Keratinocyte (primary cell): ENCODE measurements around the gene FGFR1OP2. TPM values are rescaled to one million over a fixed set of nuclear protein-coding genes. Genes with fewer than 3 reads are reported as not detected.
A peak's percentile ranks its signal among the peaks of the same experiment; 100 is the strongest.

Experiments
- DNase-seq: peaks from one replicate; pipeline ENCODE4 v3.0.0-alpha.2; 2011; ENCODE audit warnings: low read depth, missing footprints, low spot score
- FAIRE-seq: peaks from 2 replicates; lab custom pipeline; 2011; peaks lifted over from hg19 to GRCh38; lab: Jason Lieb, UNC
- H2AFZ ChIP-seq: 2 replicates; pipeline ENCODE4 v1.6.0; 2012; ENCODE audit warnings: low read length, control low read depth, inconsistent platforms; ENCODE audit not compliant: control insufficient read depth
- H3K27ac ChIP-seq: 2 replicates; pipeline ENCODE4 v1.5.1; 2011; ENCODE audit warnings: low read length; ENCODE audit not compliant: control insufficient read depth, insufficient read depth
- H3K27me3 ChIP-seq: 3 replicates; pipeline ENCODE4 v1.6.0; 2011; ENCODE audit warnings: low read length; ENCODE audit not compliant: control insufficient read depth, insufficient read depth; ENCODE audit errors: extremely low read depth
- H3K36me3 ChIP-seq, 2 experiments: 2 replicates in 1 of 2; 3 replicates in 1 of 2; pipeline ENCODE4 v1.5.1; 2011; ENCODE audit warnings: low read length in 2 of 2, mild to moderate bottlenecking in 1 of 2; ENCODE audit not compliant: control insufficient read depth in 2 of 2, insufficient read depth in 2 of 2; ENCODE audit errors: extremely low read depth in 1 of 2
- H3K4me1 ChIP-seq: 3 replicates; pipeline ENCODE4 v1.5.1; 2011; ENCODE audit warnings: low read length; ENCODE audit not compliant: control insufficient read depth, insufficient read depth; ENCODE audit errors: extremely low read depth
- H3K4me2 ChIP-seq: 3 replicates; pipeline ENCODE4 v1.6.0; 2011; ENCODE audit warnings: low read depth, low read length; ENCODE audit not compliant: control insufficient read depth, insufficient read depth; ENCODE audit errors: extremely low read depth
- H3K4me3 ChIP-seq, 3 experiments: fragments of 200-600 bp in 1 of 3; sonication (generic) in 1 of 3; 2 replicates in 2 of 3; 3 replicates in 1 of 3; pipeline ENCODE4 v1.5.1; 2011 to 2016; ENCODE audit warnings: low read length in 3 of 3, mild to moderate bottlenecking in 3 of 3, control low read depth in 2 of 3, inconsistent platforms in 1 of 3, low read depth in 1 of 3, mixed read lengths in 1 of 3, mixed run types in 1 of 3, moderate library complexity in 1 of 3; ENCODE audit not compliant: control insufficient read depth in 2 of 3, insufficient read depth in 2 of 3; ENCODE audit errors: extremely low read depth in 1 of 3
- H3K79me2 ChIP-seq: 2 replicates; pipeline ENCODE4 v1.6.0; 2012; ENCODE audit warnings: low read length; ENCODE audit not compliant: control insufficient read depth, insufficient read depth
- H3K9ac ChIP-seq: 3 replicates; pipeline ENCODE4 v1.6.0; 2011; ENCODE audit warnings: low read length; ENCODE audit not compliant: control insufficient read depth, insufficient read depth; ENCODE audit errors: extremely low read depth
- H3K9me1 ChIP-seq: 3 replicates; pipeline ENCODE4 v1.6.0; 2011; ENCODE audit warnings: low read length; ENCODE audit not compliant: control insufficient read depth, insufficient read depth; ENCODE audit errors: extremely low read depth
- H3K9me3 ChIP-seq: 2 replicates; pipeline ENCODE4 v1.5.1; 2012; ENCODE audit warnings: low read depth, low read length; ENCODE audit not compliant: control insufficient read depth
- H4K20me1 ChIP-seq: 3 replicates; pipeline ENCODE4 v1.6.0; 2011; ENCODE audit warnings: low read length; ENCODE audit not compliant: control insufficient read depth, insufficient read depth; ENCODE audit errors: extremely low read depth
- EZH2 ChIP-seq: IDR thresholded peaks from one replicate; pipeline ENCODE4 v1.6.1; 2012; ENCODE audit warnings: inconsistent platforms, mild to moderate bottlenecking, low read length, moderate library complexity
- dilution Hi-C: fragments of 300-500 bp; cut with MboI; formaldehyde crosslinking; loops from one replicate; pipeline ENCODE4 v1.7.0; 2020; ENCODE audit warnings: low sequenced_read_pairs; ENCODE audit not compliant: extremely low pct_ligation_motif_present
- polyA plus RNA-seq, 5 experiments: library from polyadenylated mRNA; depleted of rRNA in 3 of 5; stranded (reverse) in 3 of 5; stranded (forward) in 1 of 5; unstranded in 1 of 5; fragments of >200 nt; gene quantifications; 1 replicate in 1 of 5; 2 replicates in 3 of 5; 3 replicates in 1 of 5; pipeline versions ENCODE4 v1.2.1 to v1.2.3, GENCODE V29; 2011 to 2012; ENCODE audit warnings: missing spikeins in 2 of 5, low read depth in 1 of 5, low replicate concordance in 1 of 5
- TF ChIP-seq, protein P1 (sequence below), 3 experiments: IDR thresholded peaks in 1 of 3; conservative IDR thresholded peaks in 1 of 3; optimal IDR thresholded peaks in 1 of 3; 2 replicates in 2 of 3; 3 replicates in 1 of 3; pipeline versions ENCODE3 to v1.5.1; 2011; ENCODE audit warnings: low read length in 3 of 3, mild to moderate bottlenecking in 3 of 3, moderate library complexity in 2 of 3, control low read depth in 1 of 3, inconsistent platforms in 1 of 3; ENCODE audit not compliant: insufficient read depth in 2 of 3; ENCODE audit errors: extremely low read depth in 1 of 3

The FGFR1OP2 gene
- polyA plus RNA-seq, 1 donor (not counting 4 experiments of a cell fraction or from before 2014, with no cell fraction given), result 34.9 TPM

DNA sequence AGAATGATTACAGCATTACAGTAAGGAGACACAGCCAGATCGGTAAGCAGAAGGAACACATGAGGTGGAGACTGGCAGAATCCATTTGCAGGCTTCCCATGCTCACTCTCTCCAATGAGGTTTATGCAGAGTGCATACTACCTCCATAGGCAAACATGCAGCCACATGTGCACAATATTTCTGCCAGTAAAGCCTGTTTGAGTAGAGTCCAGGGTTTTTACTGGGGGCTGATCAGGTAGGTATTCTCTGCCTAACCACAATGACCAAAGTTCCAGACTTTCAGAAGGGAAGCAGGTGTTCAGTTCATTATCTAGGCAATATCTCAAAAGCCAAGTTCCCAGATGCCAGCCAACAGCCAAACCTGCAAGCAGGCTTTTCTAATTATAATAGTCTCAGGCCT lies 31.6 kb upstream of the FGFR1OP2 start:
- H3K79me2 ChIP-seq, result no peaks in the 10 kb centered on the region
- no peak overlapping the region for H3K4me3 ChIP-seq
- DNase-seq (no peak), FAIRE-seq (peak; percentile 13)
- no peaks in the 10 kb centered on the region for H3K9me3 ChIP-seq
- no peak overlapping the region for H3K9ac ChIP-seq
- no peak overlapping the region for H2AFZ ChIP-seq
- no peaks in the 10 kb centered on the region for H3K9me1 ChIP-seq
- dilution Hi-C loops, result no loop called here
- H3K4me1 ChIP-seq, result no peaks in the 10 kb centered on the region
- H4K20me1 ChIP-seq, result no peaks in the 10 kb centered on the region
- peaks cover 8 to 9% of the 10 kb centered on the region in 2 experiments for H3K36me3 ChIP-seq
- H3K4me2 ChIP-seq, result no peak overlapping the region
- H3K27me3 ChIP-seq, result no peaks in the 10 kb centered on the region
- TF ChIP-seq EZH2, result no peak
- TF ChIP-seq, protein P1, sequence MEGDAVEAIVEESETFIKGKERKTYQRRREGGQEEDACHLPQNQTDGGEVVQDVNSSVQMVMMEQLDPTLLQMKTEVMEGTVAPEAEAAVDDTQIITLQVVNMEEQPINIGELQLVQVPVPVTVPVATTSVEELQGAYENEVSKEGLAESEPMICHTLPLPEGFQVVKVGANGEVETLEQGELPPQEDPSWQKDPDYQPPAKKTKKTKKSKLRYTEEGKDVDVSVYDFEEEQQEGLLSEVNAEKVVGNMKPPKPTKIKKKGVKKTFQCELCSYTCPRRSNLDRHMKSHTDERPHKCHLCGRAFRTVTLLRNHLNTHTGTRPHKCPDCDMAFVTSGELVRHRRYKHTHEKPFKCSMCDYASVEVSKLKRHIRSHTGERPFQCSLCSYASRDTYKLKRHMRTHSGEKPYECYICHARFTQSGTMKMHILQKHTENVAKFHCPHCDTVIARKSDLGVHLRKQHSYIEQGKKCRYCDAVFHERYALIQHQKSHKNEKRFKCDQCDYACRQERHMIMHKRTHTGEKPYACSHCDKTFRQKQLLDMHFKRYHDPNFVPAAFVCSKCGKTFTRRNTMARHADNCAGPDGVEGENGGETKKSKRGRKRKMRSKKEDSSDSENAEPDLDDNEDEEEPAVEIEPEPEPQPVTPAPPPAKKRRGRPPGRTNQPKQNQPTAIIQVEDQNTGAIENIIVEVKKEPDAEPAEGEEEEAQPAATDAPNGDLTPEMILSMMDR (optimal IDR thresholded peaks at IDR 0.05 in 1 of 3, IDR thresholded peaks at IDR 0.05 in 1 of 3, conservative IDR thresholded peaks at IDR 0.05 in 1 of 3; ENCODE audit: extremely low read depth in 1 of 3, insufficient read depth in 2 of 3, low read length in 3 of 3), result no peak
- no peak overlapping the region for H3K27ac ChIP-seq

DNA sequence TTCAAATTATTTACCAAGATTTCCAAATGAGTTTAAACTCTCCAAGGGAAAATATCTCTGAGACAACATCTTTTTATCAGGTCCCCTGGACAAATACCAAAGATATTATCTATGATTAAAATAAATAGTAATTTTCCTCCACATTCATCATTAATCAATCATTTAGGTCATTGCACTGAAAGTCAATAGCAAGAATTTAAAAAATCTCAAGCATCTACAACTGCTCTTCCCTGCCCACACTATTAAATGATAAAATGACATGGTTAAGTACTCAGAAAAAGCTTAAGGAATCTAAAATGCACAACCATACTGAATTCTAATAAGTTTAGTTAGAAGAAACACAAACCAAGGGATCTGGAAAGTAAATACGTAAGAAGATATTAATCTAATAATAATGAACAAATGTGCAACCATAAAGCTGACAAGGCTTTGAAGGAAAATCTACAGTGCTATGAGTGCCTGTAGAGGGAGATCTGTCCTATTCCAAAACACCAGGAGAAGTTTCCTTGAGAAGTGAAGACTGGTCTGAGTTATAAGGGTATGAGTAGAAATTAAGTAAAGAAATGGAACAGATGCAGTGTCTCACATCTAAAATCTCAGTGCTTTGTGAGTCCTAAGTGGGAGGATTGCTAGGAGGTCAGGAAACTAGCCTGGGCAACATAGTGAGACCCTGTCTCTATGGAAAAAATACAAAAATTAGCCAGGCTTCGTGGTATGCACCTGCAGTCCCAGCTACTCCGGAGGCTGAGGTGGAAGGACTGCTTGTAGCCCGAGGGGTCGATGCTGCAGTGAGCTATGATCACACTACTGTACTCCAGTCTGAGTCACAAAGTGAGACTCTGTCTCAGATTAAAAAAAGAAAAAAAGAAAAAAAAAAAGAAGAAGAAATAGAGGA lies 19.7 kb upstream of the FGFR1OP2 start:
- H3K36me3 ChIP-seq, result peaks cover 3 to 7% of the 10 kb centered on the region in 2 experiments
- TF ChIP-seq, protein P1 (optimal IDR thresholded peaks at IDR 0.05 in 1 of 3, IDR thresholded peaks at IDR 0.05 in 1 of 3, conservative IDR thresholded peaks at IDR 0.05 in 1 of 3; ENCODE audit: extremely low read depth in 1 of 3, insufficient read depth in 2 of 3, low read length in 3 of 3), result no peak
- TF ChIP-seq EZH2, result no peak

More for the DNA sequence above, 19.7 kb upstream of the FGFR1OP2 start:
- H3K27me3 ChIP-seq, result no peaks in the 10 kb centered on the region
- FAIRE-seq (no peak), DNase-seq (no peak)
- H3K79me2 ChIP-seq, result no peaks in the 10 kb centered on the region
- H3K9me3 ChIP-seq, result no peaks in the 10 kb centered on the region
- H3K9ac ChIP-seq, result no peak overlapping the region
- no peak overlapping the region for H3K4me2 ChIP-seq
- H3K9me1 ChIP-seq, result no peaks in the 10 kb centered on the region
- no peaks in the 10 kb centered on the region for H3K4me1 ChIP-seq
- no peak overlapping the region for H3K27ac ChIP-seq
- no peaks in the 10 kb centered on the region for H4K20me1 ChIP-seq
- dilution Hi-C loops, result no loop called here
- no peak overlapping the region for H2AFZ ChIP-seq
- H3K4me3 ChIP-seq, result no peak overlapping the region
